Stimulated activated CD4-positive, alpha-beta T cell treated with anti-CD3 and anti-CD28 coated beads, Interleukin-1b, Interleukin-23, amount 100 ng/mL, for 4 hours (primary cell): Measurements from ENCODE around the gene ZIM2.

Source experiments
- DNase-seq, 2 donors: peaks; one replicate each; pipeline ENCODE4 v3.0.0-alpha.2; 2020; ENCODE audit warnings: low read depth in 2 of 2

The ZIM2 gene

GRCh38 chr19:56838909-56839651 lies 1.4 kb downstream of the ZIM2 start:
- DNase-seq: no peak

DNA sequence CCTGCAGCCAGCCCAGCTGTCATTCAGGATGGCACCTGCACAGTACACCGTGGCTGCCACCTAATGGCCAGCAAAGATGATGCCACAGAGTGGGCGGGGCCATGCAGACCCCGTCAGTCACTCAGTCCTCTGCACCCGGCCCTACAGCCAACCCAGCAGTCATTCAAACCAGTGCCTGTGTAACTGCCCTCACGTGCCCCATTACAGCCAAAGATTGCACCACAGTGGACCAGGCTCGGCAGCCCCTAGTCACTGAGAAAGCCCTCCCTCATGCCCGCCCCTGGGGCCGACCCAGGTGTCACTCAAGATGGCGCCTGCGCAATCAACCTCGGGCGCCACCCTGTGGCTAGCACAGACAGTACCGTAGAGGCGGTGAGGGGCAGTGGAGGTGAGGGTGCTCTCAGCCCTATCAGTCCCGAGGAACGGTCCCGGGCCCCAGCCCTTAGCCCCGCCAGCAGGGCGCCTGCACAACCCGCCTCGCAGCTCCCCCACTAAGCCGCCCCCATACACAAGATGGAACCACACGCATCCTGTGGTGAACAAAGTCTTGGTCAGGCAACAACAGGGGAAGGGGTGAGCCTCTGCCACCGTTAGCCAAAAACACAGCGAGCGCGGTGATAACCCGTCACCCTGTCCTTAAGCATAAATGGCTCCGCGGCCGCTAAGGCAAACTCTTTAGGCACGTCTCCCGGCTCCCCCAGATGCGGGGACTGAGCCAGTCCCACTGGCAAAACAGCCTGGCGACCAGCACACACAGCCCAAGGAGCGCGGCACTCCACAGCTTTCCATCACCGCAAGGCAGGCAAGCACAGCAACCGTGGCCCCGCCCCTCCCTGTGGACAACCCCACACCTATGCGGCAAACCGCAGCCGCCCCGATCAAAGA lies 2.3 kb downstream of the ZIM2 start:
- DNase-seq: no peak

DNA sequence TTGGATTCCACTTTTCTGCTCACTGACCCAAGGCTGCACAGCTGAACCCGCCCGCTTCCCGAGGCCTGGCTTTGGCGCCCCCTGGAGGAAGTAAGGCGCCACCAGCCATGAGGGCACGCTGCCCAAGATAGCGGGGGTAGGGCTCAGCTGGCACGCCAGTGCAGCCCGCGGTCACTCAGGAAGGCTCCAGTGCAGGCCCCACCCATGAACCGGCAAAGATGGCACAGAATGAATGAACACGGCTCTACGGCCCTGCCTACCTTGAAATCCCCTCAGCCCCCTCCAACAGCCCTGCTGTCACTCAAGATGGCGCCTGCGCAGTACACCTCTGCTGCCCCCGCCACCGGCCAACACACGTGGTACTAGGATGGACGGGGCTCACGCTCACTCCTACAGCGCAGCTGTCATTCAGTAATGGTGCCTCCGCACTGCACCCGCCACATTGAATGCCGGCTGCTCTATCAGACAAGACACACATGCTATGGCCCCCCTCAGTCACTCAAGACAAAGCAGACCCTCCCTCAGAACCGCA lies 3.0 kb downstream of the ZIM2 start:
- no peak for DNase-seq

- DNase-seq: no peak
Observed at GRCh38 chr19:56837004-56837403, 3.5 kb downstream of the ZIM2 start.

DNA sequence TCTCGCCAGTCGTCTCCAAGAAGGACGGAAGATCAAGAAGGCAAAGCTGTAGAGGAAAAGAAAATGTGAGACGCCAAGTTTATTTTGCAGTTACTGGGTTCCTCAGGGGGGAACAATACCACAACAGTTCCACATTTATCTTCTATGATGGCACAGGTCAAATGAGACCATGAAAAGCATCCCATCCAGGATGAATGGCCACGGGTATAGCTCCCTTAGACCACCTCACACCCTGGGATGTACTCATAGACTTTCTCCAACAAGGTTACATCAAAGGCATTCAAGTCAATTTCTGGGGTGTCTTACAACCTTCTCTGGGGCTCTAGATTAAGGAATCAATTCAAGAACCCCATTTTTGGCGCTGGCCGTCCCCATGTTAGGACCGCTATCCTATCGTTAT lies 4.5 kb downstream of the ZIM2 start:
- no peak for DNase-seq

GRCh38 chr19:56835401-56835800 lies 5.1 kb downstream of the ZIM2 start:
- no peak for DNase-seq

DNA sequence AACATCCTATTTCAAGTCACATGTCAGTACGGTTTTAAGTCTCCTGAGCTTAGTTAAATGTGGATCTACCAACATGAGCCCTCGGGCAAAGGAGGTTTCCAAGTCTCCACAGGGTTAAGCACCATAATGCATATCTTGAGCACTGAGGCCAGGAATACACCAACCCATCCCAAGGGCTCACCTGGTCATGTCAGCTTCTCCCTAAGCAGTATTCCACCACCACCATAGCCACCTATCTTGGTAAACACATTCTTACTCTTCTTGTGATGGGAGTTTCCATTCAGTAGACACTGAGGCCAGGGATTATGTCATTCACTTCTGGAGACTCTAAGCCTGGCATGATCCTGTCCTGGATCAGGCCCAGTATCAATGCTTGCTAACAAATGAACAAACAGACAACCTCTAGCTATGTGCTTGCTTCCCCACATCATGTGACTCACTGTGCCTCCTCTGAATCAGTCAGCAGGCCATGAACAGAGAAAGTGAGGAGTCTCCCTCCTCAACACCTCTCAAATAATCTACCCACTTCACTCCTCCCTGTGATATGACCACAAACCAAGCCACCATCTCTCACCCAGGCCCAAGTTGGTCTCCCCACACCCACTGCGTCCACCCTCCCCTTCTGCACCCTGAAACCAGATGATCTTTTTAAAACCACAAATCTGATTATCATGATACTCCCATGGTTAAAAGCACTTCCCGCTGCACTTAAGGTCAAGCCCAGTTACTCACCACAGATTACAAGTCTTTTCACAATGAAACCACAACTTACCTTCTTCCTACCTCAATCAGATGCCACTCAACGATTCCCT lies 5.8 kb downstream of the ZIM2 start:
- no peak for DNase-seq

DNA sequence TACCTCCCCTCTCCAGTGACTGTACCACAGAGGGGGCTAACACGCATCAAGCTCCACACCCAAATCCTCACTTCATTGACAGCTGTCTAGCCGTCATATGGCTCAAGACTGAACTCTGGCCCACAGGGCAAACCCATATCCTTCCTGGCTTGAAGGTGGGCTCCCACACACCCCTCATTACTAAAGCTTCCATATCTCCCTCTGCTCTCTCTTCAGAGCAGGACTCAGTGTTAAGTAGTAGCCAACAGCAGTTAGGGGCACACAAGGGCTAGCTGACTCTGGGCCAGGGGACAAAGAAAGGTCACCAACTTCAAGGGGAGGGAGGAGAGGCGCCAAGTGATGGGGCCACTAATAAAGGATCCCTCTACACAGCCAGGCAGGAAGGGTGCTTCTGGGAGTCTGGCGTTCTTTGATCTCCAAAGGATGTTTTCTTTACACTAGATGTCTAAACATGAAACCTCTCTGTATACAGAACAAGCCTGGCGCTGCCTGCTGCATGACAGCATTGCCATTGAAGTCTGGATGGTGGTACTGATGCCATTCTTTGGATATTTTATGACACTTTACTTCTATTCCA lies 8.1 kb downstream of the ZIM2 start:
- DNase-seq: no peak

- no peak for DNase-seq
Observed at GRCh38 chr19:56831255-56831654, 9.3 kb downstream of the ZIM2 start.

DNA sequence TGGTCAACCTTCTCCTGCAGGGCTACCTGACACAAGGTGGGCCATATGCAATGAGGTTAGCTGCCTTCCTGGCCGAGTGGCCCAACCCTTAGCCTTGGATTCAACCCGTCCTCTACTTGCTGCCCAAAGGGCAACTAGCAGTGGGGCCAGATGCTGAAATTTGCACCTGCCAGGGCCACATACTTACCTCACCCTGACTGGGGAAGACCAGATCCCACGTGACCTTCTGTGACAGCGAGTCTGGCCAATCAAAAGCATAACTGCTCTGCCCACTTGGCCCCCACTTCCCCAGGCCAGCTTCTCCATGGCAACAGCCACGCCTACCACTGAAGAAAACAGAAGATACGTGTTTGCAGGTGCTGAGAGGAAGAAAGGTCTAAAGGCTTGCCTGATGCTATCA lies 10.9 kb downstream of the ZIM2 start:
- no peak for DNase-seq

DNA sequence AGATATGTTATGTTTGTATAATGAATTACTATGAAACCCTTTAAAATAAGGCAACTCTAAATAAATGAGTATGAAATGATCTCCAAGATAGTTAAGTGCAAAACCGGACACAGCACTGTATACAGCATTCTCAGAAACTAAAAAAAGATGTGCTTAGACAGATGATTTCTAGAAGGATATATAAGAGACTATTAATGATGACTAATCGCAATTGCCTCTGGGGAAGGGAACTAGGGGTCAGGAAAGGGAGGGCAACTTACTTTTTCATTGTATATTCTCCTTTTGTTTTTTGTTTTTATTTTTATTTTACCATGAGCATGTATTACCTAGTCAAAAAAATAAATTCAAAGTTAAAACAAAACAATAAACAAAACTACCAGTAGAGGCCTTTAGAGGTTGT lies 12.8 kb downstream of the ZIM2 start:
- DNase-seq: no peak

DNA sequence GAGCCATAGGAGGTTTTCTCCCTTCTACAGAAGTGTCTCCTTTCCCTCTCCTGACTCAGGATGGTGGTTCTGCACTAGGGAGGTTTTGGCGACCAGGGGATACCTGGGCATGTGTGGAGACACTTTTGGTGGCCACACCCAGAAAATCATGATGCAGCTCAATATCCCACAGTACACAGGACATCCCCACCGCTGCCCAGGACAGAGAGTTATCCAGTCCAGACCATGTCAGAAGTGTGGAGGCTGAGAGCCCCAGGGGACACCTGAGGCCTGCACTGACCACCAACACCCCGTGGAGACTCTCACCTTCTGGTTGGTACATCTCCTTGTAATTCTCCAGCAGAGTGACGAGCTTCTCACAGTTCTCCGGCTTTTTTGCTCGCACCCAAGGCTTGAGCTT lies 16.6 kb downstream of the ZIM2 start:
- no peak for DNase-seq

DNA sequence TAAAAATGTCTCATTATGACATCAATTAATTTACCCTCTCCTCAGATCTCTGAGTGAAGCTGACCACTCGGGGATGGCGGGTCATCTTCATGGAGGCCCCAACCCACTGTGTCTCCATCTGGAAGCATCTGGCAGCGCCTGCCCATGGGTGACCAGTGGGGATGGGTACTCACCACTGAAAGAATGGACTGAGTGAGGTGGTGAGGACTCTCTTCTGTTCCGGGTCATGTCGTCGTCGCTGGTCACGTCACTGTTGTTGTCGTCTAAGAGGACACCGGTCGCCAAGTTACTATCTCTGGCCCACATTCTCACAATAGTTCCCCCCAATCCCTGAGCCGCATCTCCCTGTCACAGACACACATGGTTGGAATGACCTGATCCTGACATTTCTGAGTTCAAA lies 17.1 kb downstream of the ZIM2 start:
- no peak for DNase-seq

DNA sequence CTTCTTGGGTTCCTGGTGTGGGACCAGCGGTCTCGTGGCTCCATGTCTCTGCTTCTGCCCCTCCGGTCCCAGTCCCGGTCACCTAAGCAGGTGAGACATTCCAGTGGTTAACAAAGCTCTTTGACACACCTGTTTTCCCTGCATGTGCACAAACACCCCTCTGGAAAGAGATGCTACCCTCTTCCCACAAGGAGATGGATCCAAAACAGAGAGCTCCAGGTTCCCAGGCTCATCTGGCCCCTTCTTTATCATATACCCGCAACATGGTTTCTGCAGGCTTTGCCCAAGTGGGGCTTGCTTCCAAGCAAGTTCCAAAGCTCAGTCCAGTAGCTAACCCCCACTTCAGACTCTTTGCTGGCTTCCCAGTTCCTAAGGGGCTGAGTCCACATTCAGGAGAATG lies 17.8 kb downstream of the ZIM2 start:
- no peak for DNase-seq

DNA sequence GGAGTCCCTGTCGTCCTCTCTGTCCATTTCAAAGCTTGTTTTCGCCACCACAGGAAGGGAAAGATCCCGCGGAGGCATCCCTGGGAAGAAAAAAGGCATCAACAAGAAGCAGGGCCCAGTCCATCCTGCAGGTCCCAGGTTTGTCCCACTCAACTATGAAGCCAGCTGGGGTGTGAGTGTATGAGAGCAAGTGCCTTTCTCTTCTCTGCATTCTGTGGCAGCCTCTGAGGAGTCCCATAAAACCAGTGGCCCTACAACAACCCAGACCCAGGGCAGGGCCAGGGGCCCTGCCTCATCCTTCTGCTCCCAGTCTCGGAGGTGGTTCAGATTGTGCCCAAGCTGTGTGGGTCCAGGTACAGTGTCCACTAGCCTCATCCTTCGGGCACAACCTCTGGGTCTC lies 18.9 kb downstream of the ZIM2 start:
- no peak for DNase-seq

DNA sequence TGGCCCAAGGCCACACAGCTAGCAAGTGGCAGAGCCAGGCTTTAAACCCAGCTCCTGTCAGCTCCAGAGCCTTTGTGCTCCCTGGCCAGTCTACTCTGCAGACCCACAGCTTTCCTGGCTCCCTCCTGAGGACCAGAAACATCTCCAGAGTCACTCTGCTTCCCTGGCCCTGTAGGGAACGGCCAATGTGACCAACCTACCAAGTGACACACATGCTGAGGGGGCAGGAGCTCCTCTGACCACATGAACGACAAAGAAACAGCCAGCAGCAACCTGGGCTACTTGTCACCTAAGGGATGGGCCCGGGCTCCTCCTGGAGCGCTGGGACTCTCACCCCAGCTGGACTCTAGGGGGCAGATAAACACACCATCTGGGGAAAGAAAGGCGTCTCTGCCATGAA lies 19.3 kb downstream of the ZIM2 start:
- no peak for DNase-seq

- no peak for DNase-seq
Observed at GRCh38 chr19:56819166-56819565, 21.4 kb downstream of the ZIM2 start.

DNA sequence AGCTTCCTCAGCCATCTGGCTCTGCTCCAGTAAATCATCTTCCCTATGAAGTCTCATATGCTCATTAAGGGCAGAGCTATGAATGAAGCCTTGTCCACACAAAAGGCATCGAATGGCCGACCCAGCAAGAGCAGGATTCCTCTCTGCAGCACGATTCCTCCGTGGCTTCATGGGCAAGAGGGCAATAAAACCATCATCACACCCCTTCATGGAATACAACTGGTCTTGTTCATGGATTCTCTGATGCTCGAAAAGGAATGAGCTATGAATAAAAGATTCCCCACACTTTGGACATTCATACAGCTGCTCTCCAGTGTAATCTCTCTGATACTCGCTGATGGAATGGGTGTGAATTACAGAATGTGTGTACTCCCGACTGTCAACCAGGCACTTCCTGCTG lies 25.9 kb downstream of the ZIM2 start:
- no peak for DNase-seq

DNA sequence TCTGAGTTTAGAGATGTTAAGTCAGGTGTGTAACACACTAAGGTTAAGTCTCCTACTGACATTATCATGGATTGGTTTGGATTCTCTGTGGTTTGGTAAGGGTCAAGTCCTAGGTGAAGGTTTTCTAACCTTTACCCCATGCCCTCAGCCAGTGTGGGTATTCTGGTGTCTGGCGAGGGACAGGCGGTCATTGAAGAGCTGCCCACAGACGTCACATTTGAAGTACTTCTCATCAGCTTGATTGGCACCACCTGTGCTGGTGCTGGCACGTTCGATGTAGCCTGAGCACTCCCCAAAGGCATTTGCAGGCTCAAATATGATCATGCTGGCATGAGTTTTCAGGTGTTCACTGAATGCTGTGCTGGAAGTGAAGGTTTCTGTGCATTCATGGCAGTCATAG lies 27.0 kb downstream of the ZIM2 start:
- DNase-seq: no peak

- no peak for DNase-seq
Observed at GRCh38 chr19:56811480-56811879, 29.0 kb downstream of the ZIM2 start.

DNA sequence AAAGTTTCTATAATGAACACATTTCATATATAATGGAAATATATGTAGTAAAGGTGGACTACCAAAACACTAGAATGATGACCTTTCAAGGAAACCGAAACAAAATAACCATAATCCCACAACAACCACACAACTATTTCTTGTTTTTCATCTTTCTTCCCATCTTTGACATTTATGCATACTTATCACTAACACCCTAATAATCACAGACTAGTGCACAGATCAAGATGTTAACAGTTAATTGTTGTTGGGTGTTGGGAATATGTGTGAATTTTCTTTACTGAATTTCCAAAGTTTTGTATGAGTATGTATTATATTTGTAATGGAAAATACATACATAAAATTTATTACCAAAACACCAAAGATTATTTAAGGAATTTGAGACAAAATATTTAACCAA lies 30.3 kb downstream of the ZIM2 start:
- no peak for DNase-seq
